Mammary epithelial cell (primary cell): ENCODE measurements around the gene SHB.

Experiments used
- CTCF ChIP-seq, 2 donors: IDR thresholded peaks in 1 of 2; conservative IDR thresholded peaks in 1 of 2; 2 replicates each; pipeline ENCODE4 v1.5.1; 2011 to 2012; ENCODE audit warnings: inconsistent platforms in 2 of 2, low read length in 2 of 2, mild to moderate bottlenecking in 2 of 2, control low read depth in 1 of 2, low read depth in 1 of 2; ENCODE audit not compliant: insufficient read depth in 1 of 2; ENCODE audit errors: extremely low read depth in 1 of 2
- EZH2 ChIP-seq: IDR thresholded peaks from 2 replicates; pipeline ENCODE4 v1.6.1; 2012; ENCODE audit warnings: low read length, inconsistent platforms, borderline replicate concordance

GRCh38 chr9:37958154-37958553, 110.9 kb downstream of the SHB start:
- no peak for TF ChIP-seq CTCF (conservative IDR thresholded peaks at IDR 0.05 in 1 of 2, IDR thresholded peaks at IDR 0.05 in 1 of 2; ENCODE audit: extremely low read depth in 1 of 2, insufficient read depth in 1 of 2, low read depth in 1 of 2, low read length in 2 of 2)
- TF ChIP-seq EZH2: no peak
